Common myeloid progenitor, CD34-positive (primary cell): ENCODE results near the gene MLLT1.

Experiments used
- CTCF ChIA-PET: fragments of 350-600 bp; sonication (Branson Sonifier 250); formaldehyde crosslinking; loops from one replicate; lab custom pipeline; 2021; ENCODE audit warnings: antibody characterized with exemption; lab: Charles Lee
- POLR2A ChIA-PET: fragments of 350-600 bp; sonication (Branson Sonifier 250); formaldehyde crosslinking; loops from one replicate; lab custom pipeline; 2021; ENCODE audit warnings: antibody characterized with exemption; lab: Charles Lee
- DNase-seq, 3 donors: peaks; one replicate each; pipeline versions ENCODE4 v3.0.0 to v3.0.0-alpha.2; 2013
- H3K27ac ChIP-seq, 2 experiments: 1 replicate in 1 of 2; 2 replicates in 1 of 2; pipeline ENCODE4 v1.7.0; 2013; ENCODE audit warnings: inconsistent platforms in 2 of 2, low read length in 2 of 2, mild to moderate bottlenecking in 2 of 2, low read depth in 1 of 2, moderate library complexity in 1 of 2; ENCODE audit not compliant: severe bottlenecking in 2 of 2, insufficient read depth in 1 of 2, poor library complexity in 1 of 2
- H3K27me3 ChIP-seq, 5 experiments: replicated peaks in 2 of 5; 1 replicate in 3 of 5; 2 replicates in 2 of 5; pipeline versions ENCODE4 v1.6.1 to v1.7.0; 2013; ENCODE audit warnings: low read length in 4 of 5, mild to moderate bottlenecking in 2 of 5, moderate library complexity in 2 of 5, inconsistent platforms in 1 of 5; ENCODE audit not compliant: insufficient read depth in 5 of 5, control insufficient read depth in 4 of 5
- H3K36me3 ChIP-seq, 4 experiments: 1 replicate in 2 of 4; 2 replicates in 2 of 4; pipeline versions ENCODE4 v1.6.1 to v1.7.0; 2013; ENCODE audit warnings: low read length in 3 of 4, control low read depth in 1 of 4, mild to moderate bottlenecking in 1 of 4; ENCODE audit not compliant: control insufficient read depth in 4 of 4, insufficient read depth in 4 of 4
- H3K4me1 ChIP-seq, 4 experiments: 1 replicate in 3 of 4; 2 replicates in 1 of 4; pipeline versions ENCODE4 v1.6.1 to v1.7.1; 2013; ENCODE audit warnings: low read length in 3 of 4, mild to moderate bottlenecking in 3 of 4, control low read depth in 1 of 4, inconsistent platforms in 1 of 4, moderate library complexity in 1 of 4; ENCODE audit not compliant: control insufficient read depth in 4 of 4, insufficient read depth in 4 of 4; ENCODE audit errors: control extremely low read depth in 1 of 4
- H3K4me3 ChIP-seq, 7 experiments: 1 replicate in 4 of 7; 2 replicates in 3 of 7; pipeline versions ENCODE4 v1.5.1 to v1.7.0; 2013; ENCODE audit warnings: mild to moderate bottlenecking in 7 of 7, low read length in 6 of 7, moderate library complexity in 6 of 7, inconsistent platforms in 2 of 7, low read depth in 2 of 7, control low read depth in 1 of 7; ENCODE audit not compliant: insufficient read depth in 4 of 7, control insufficient read depth in 1 of 7; ENCODE audit errors: extremely low read depth in 1 of 7
- H3K9me3 ChIP-seq, 5 experiments: 1 replicate in 4 of 5; 2 replicates in 1 of 5; pipeline versions ENCODE4 v1.6.1 to v1.7.1; 2013; ENCODE audit warnings: low read length in 4 of 5, mild to moderate bottlenecking in 2 of 5, inconsistent platforms in 1 of 5, low read depth in 1 of 5, moderate library complexity in 1 of 5; ENCODE audit not compliant: control insufficient read depth in 4 of 5, insufficient read depth in 2 of 5; ENCODE audit errors: control extremely low read depth in 1 of 5
- WGBS: methylation state at CpG from one replicate; pipeline ENCODE4 v1.1.5; 2013; ENCODE audit not compliant: insufficient coverage; 5-methylcytosine and 5-hydroxymethylcytosine counted together

MLLT1 gene

GRCh38 chr19:6233827-6234511 lies 45.8 kb downstream of the MLLT1 start:
- ChIA-PET POLR2A (interaction anchor here (0.6 to 1.2 kb wide), 3 partner anchors 10 to 45 kb away, joined by 4 to 7 read pairs (median 5); no protein-coding TSS in a partner anchor), CTCF (interaction anchor here (0.6 to 2.3 kb wide), 7 partner anchors 10 to 103 kb away, joined by 3 to 8 read pairs (median 5); no protein-coding TSS in a partner anchor)
- no peaks in the 10 kb centered on the region for H3K9me3 ChIP-seq
- peaks cover 0 to 18% (median 10%) of the 10 kb centered on the region in 4 experiments for H3K36me3 ChIP-seq
- H3K27me3 ChIP-seq = no peaks in the 10 kb centered on the region
- H3K4me3 ChIP-seq = peak overlapping the region in 4 of 7 experiments; percentile 3 to 61 (median 20)
- WGBS = 1% methylated on average over 16 of the region's 21 CpGs
- DNase-seq = peak in 2 of 3 donors; percentile 62 to 70
- peaks cover 5 to 60% (median 57%) of the 10 kb centered on the region in 4 experiments for H3K4me1 ChIP-seq
- H3K27ac ChIP-seq = no peak overlapping the region

- ChIA-PET CTCF (interaction anchor here (0.6 to 2.3 kb wide), 5 partner anchors 10 to 104 kb away, joined by 3 to 8 read pairs (median 3); no protein-coding TSS in a partner anchor), POLR2A (interaction anchor here (0.6 to 1.2 kb wide), 2 partner anchors 10 to 11 kb away, joined by 4 to 5 read pairs; no protein-coding TSS in a partner anchor)
- H3K9me3 ChIP-seq = no peaks in the 10 kb centered on the region
- H3K27me3 ChIP-seq = no peaks in the 10 kb centered on the region
- peak overlapping the region in 3 of 7 experiments; percentile 3 to 61 (median 29) for H3K4me3 ChIP-seq
- H3K36me3 ChIP-seq = peaks cover 0 to 24% (median 12%) of the 10 kb centered on the region in 4 experiments
- peaks cover 5 to 52% (median 50%) of the 10 kb centered on the region in 4 experiments for H3K4me1 ChIP-seq
- H3K27ac ChIP-seq = no peak overlapping the region
- 74% methylated on average over 26 of the region's 30 CpGs for WGBS
- peak in 2 of 3 donors; percentile 60 to 74 for DNase-seq
Measured at GRCh38 chr19:6233056-6233826, 46.5 kb downstream of the MLLT1 start.

- no peak overlapping the region for H3K27ac ChIP-seq
- no peaks in the 10 kb centered on the region for H3K9me3 ChIP-seq
- ChIA-PET POLR2A (no interaction called here), CTCF (interaction anchor here (0.9 to 1.3 kb wide), 2 partner anchors 11 to 65 kb away, joined by 3 to 4 read pairs; no protein-coding TSS in a partner anchor)
- peaks cover 0 to 30% (median 12%) of the 10 kb centered on the region in 4 experiments for H3K36me3 ChIP-seq
- no peak overlapping the region for H3K4me3 ChIP-seq
- no peak for DNase-seq
- H3K4me1 ChIP-seq = peaks cover 0 to 46% (median 45%) of the 10 kb centered on the region in 4 experiments
- no peaks in the 10 kb centered on the region for H3K27me3 ChIP-seq
- WGBS = 96% methylated on average over 10 of the region's 11 CpGs
Measured at GRCh38 chr19:6232601-6233055, 47.1 kb downstream of the MLLT1 start.

GRCh38 chr19:6230991-6231448 lies 48.8 kb downstream of the MLLT1 start:
- CTCF ChIA-PET = interaction anchor here (2.9 kb wide), 1 partner anchor 13 kb away, joined by 17 read pairs; no protein-coding TSS in a partner anchor
- no peak overlapping the region for H3K4me3 ChIP-seq

GRCh38 chr19:6229951-6230712 lies 49.6 kb downstream of the MLLT1 start:
- CTCF ChIA-PET = interaction anchor here (2.9 kb wide), 1 partner anchor 12 kb away, joined by 17 read pairs; no protein-coding TSS in a partner anchor
- Histone ChIP-seq H3K27me3 (no peaks in the 10 kb centered on the region), H3K9me3 (no peaks in the 10 kb centered on the region), H3K4me3 (no peak overlapping the region), H3K4me1 (peaks cover 0 to 25% (median 24%) of the 10 kb centered on the region in 4 experiments), H3K27ac (no peak overlapping the region), H3K36me3 (peaks cover 0 to 52% (median 24%) of the 10 kb centered on the region in 4 experiments)
- POLR2A ChIA-PET = interaction anchor here (0.6 kb wide), 1 partner anchor 8 kb away, joined by 3 read pairs; no protein-coding TSS in a partner anchor
- 98% methylated on average over 34 of the region's 43 CpGs for WGBS
- no peak for DNase-seq

More at GRCh38 chr19:6230991-6231448, 48.8 kb downstream of the MLLT1 start:
- POLR2A ChIA-PET = no interaction called here
- H3K4me1 ChIP-seq = peaks cover 0 to 34% (median 31%) of the 10 kb centered on the region in 4 experiments
- no peaks in the 10 kb centered on the region for H3K27me3 ChIP-seq
- H3K9me3 ChIP-seq = no peaks in the 10 kb centered on the region
- H3K27ac ChIP-seq = no peak overlapping the region
- 93% methylated on average over 14 of the region's 17 CpGs for WGBS
- H3K36me3 ChIP-seq = peaks cover 0 to 44% (median 19%) of the 10 kb centered on the region in 4 experiments
- no peak for DNase-seq
